ENCODE results near the gene CD300LG.

The CD300LG gene

DNA sequence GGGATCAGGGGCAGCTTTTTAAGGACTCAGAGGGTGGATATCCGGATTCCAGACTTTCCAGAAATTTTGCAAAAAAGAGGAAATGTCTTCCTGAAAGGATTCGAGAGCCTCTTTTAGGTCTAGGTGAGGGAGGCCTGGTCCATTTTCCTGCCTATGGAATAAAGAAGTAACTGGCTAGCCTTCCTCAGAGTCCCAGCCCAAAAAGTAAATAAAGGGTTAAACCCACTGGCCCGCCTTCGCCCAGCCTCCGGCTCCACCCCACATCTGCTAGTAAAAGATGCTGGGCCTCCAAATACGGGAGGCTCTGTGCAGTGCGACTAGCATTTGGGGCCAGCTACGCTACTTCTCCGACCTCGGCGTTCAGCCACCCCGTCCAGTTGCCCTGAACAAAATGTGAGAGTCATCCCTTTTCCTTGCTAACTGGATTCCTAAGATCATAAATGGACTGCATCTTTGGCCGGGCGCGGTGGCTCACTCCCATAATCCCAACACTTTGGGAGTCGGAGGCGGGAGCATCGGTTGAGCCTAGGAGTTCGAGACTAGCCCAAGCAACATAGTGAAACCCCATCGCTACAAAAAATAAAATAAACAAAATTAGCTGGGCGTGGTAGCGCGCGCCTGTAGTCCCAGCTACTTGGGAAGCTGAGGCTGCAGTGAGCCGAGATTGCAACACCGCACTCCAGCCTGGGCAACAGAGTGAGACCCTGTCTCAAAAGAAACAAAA, 61.2 kb downstream of the CD300LG start:
- peak; percentile 89 for DNase-seq

DNA sequence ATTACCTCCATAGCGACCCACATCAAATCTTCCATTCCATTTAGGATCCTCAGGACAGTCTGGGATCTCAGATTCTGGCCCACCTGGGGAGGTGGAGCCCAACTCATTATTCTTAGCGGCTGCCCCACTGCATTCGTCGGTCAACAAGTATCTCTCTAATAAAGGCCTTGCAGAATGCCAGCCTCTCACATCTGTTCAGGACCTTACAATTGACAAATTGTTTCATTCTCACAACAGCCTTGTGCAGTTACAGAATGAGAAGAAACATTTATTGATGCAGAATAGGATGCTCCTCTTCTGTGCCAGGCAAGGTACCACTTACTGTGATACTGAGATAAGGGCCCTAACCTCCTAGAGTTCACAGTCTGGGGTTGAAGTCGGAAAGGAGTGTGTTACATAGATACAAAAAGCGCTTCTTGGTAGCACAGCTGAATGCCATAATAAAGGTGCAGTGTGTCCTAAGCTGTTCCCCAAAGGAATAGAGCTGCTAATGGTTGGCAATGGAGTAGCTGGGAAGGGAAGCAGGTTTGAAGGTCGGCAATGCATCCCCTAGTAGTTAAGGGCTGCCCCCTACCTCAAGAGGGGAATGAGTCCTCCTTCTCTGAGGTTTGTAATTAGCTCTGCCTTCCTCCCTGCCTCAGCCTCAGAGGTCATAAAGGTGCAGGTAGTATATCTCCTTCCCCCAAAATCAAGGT, 62.7 kb downstream of the CD300LG start:
- no peak for DNase-seq

DNA sequence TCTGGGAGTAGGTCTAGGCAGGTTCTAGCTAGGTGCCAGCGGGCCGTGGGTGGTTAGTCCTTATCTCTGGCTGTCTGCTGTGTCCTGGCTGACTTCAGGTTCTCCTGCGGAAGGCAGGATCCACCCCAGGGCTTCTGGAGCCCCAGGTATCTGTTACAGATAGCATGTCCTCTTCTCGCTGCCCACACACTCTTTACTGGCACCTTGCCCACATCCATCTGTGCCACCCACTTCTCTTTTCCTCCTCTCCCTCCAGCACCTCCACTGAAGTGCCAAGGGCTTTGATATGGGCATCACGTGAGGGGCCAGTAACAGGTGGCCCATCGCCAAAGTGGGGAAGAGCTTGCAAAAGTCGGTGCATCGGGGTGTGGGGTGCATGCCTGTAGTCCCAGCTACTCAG, 64.9 kb downstream of the CD300LG start:
- DNase-seq: no peak

DNA sequence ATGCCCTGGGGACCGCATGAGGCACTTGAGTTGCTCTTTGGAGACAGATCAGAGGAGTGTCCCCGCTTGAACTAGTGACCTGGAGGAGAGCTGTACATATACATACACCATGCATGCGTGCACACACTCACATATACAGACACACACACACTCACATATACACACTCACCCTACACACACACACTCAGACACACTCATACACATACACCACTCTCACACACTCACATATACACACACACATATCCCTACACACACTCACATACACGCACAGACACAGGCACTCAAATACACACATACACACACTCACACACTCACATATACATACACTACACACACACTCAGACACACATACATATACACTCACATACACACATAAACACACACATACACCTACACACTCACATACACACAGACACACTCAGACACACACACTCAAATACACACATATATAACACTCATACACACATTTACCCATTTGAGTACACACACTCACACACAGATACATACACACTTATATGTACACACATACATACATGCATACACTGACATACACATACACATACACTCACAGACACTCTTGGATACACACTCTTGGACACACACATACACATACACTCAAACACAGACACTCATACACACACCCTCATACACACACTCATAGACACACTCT, 65.8 kb downstream of the CD300LG start:
- no peak for DNase-seq
